HEK293 (cell line): ENCODE measurements around the gene OOSP2.
"Not testable (repeated sequence)": the region's sequence is repeated elsewhere in the genome, so short reads cannot be mapped to it uniquely, and the experiment has no call there.

Experiments used
- CTCF ChIA-PET: fragments of 350-600 bp; formaldehyde crosslinking; extraction: SDS; loops from one replicate; lab custom pipeline; 2021; ENCODE audit warnings: antibody characterized with exemption; lab: Yijun Ruan, JAX
- POLR2A ChIA-PET: fragments of 300-600 bp; formaldehyde crosslinking; extraction: SDS; loops from one replicate; lab custom pipeline; 2020; ENCODE audit warnings: antibody characterized with exemption, inconsistent platforms; lab: Yijun Ruan, JAX
- H3K27ac ChIP-seq: fragments of 200-500 bp; sonication (Bioruptor generic); 2 replicates; pipeline ENCODE4 v1.5.1; 2014; ENCODE audit warnings: low read depth, low read length, control low read depth, inconsistent platforms; ENCODE audit errors: extremely low read depth
- H3K36me3 ChIP-seq, 2 experiments: fragments of 200-500 bp in 1 of 2; sonication (Bioruptor generic) in 1 of 2; 1 replicate in 1 of 2; 2 replicates in 1 of 2; pipeline ENCODE4 v1.5.1; 2014 to 2017; ENCODE audit warnings: inconsistent platforms in 2 of 2, low read length in 2 of 2; ENCODE audit not compliant: control insufficient read depth in 2 of 2, insufficient read depth in 1 of 2
- H3K4me1 ChIP-seq: fragments of 200-500 bp; sonication (Bioruptor generic); 2 replicates; pipeline ENCODE4 v1.5.1; 2014; ENCODE audit warnings: mild to moderate bottlenecking, low read length, inconsistent platforms; ENCODE audit not compliant: control insufficient read depth, insufficient read depth
- H3K4me3 ChIP-seq: 2 replicates; pipeline ENCODE4 v1.5.1; 2011; ENCODE audit warnings: low read depth, mild to moderate bottlenecking, control low read depth, low read length, moderate library complexity
- H3K9me3 ChIP-seq: fragments of 200-500 bp; sonication (Bioruptor generic); 2 replicates; pipeline ENCODE4 v1.5.1; 2014; ENCODE audit warnings: low read depth, low read length, inconsistent platforms; ENCODE audit not compliant: control insufficient read depth, insufficient read depth
- GLIS1 ChIP-seq: fragments of 450-650 bp; formaldehyde crosslinking; IDR thresholded peaks from 2 replicates; pipeline ENCODE4 v1.5.1; 2016; ENCODE audit warnings: missing biosample characterization, missing genetic modification characterization
- KLF9 ChIP-seq: fragments of 450-650 bp; formaldehyde crosslinking; IDR thresholded peaks from 2 replicates; pipeline ENCODE4 v1.5.1; 2016; ENCODE audit warnings: missing biosample characterization, missing genetic modification characterization, low read depth
- SALL2 ChIP-seq: fragments of 450-650 bp; formaldehyde crosslinking; IDR thresholded peaks from 2 replicates; pipeline ENCODE4 v1.5.0; 2017; ENCODE audit warnings: missing biosample characterization, mild to moderate bottlenecking, missing genetic modification characterization, borderline replicate concordance
- SCRT2 ChIP-seq: fragments of 450-650 bp; formaldehyde crosslinking; IDR thresholded peaks from 2 replicates; pipeline ENCODE4 v1.5.1; 2016; ENCODE audit warnings: missing biosample characterization, missing genetic modification characterization
- SP3 ChIP-seq: fragments of 450-650 bp; formaldehyde crosslinking; IDR thresholded peaks from 2 replicates; pipeline ENCODE4 v1.5.1; 2016; ENCODE audit warnings: missing biosample characterization, missing genetic modification characterization
- SP7 ChIP-seq: fragments of 450-650 bp; formaldehyde crosslinking; IDR thresholded peaks from 2 replicates; pipeline ENCODE4 v1.5.1; 2016; ENCODE audit warnings: missing biosample characterization, missing genetic modification characterization
- YY2 ChIP-seq: fragments of 450-650 bp; formaldehyde crosslinking; IDR thresholded peaks from 2 replicates; pipeline ENCODE4 v1.5.1; 2016; ENCODE audit warnings: missing biosample characterization, missing genetic modification characterization
- ZNF169 ChIP-seq: fragments of 450-650 bp; formaldehyde crosslinking; IDR thresholded peaks from 2 replicates; pipeline ENCODE4 v1.5.1; 2016; ENCODE audit warnings: missing biosample characterization, missing genetic modification characterization
- ZNF214 ChIP-seq: fragments of 450-650 bp; formaldehyde crosslinking; IDR thresholded peaks from 2 replicates; pipeline ENCODE4 v1.5.1; 2017; ENCODE audit warnings: missing biosample characterization, mild to moderate bottlenecking, missing genetic modification characterization, borderline replicate concordance
- ZNF223 ChIP-seq: fragments of 450-650 bp; formaldehyde crosslinking; IDR thresholded peaks from 2 replicates; pipeline ENCODE4 v1.5.1; 2016; ENCODE audit warnings: missing biosample characterization, missing genetic modification characterization
- ZNF23 ChIP-seq: fragments of 450-650 bp; formaldehyde crosslinking; IDR thresholded peaks from 2 replicates; pipeline ENCODE4 v1.5.1; 2016; ENCODE audit warnings: missing biosample characterization, missing genetic modification characterization, borderline replicate concordance
- ZNF302 ChIP-seq: fragments of 450-650 bp; formaldehyde crosslinking; IDR thresholded peaks from 2 replicates; pipeline ENCODE4 v1.5.1; 2016; ENCODE audit warnings: missing biosample characterization, missing genetic modification characterization, low read depth
- ZNF350 ChIP-seq: fragments of 450-650 bp; formaldehyde crosslinking; IDR thresholded peaks from 2 replicates; pipeline ENCODE4 v1.5.0; 2017; ENCODE audit warnings: missing biosample characterization, mild to moderate bottlenecking, missing genetic modification characterization
- ZNF488 ChIP-seq: fragments of 450-650 bp; formaldehyde crosslinking; IDR thresholded peaks from 2 replicates; pipeline ENCODE4 v1.5.1; 2016; ENCODE audit warnings: missing biosample characterization, missing genetic modification characterization
- ZNF501 ChIP-seq: fragments of 450-650 bp; formaldehyde crosslinking; IDR thresholded peaks from 2 replicates; pipeline ENCODE4 v1.5.1; 2016; ENCODE audit warnings: missing biosample characterization, missing genetic modification characterization
- ZNF510 ChIP-seq: fragments of 450-650 bp; formaldehyde crosslinking; IDR thresholded peaks from 2 replicates; pipeline ENCODE4 v1.5.1; 2018; ENCODE audit warnings: mild to moderate bottlenecking, missing genetic modification characterization, missing biosample characterization; ENCODE audit not compliant: insufficient replicate concordance
- ZNF521 ChIP-seq: fragments of 450-650 bp; formaldehyde crosslinking; IDR thresholded peaks from 2 replicates; pipeline ENCODE4 v1.5.1; 2017; ENCODE audit warnings: missing biosample characterization, mild to moderate bottlenecking, missing genetic modification characterization
- ZNF629 ChIP-seq: fragments of 450-650 bp; formaldehyde crosslinking; IDR thresholded peaks from 2 replicates; pipeline ENCODE4 v1.5.1; 2017; ENCODE audit warnings: missing biosample characterization, missing genetic modification characterization
- ZNF768 ChIP-seq: fragments of 450-650 bp; formaldehyde crosslinking; IDR thresholded peaks from 2 replicates; pipeline ENCODE4 v1.5.1; 2018; ENCODE audit warnings: missing biosample characterization, mild to moderate bottlenecking, missing genetic modification characterization
- ZNF777 ChIP-seq: fragments of 450-650 bp; formaldehyde crosslinking; IDR thresholded peaks from 2 replicates; pipeline ENCODE4 v1.5.1; 2017; ENCODE audit warnings: missing biosample characterization, missing genetic modification characterization, borderline replicate concordance
- ZNF792 ChIP-seq: fragments of 450-650 bp; formaldehyde crosslinking; IDR thresholded peaks from 2 replicates; pipeline ENCODE4 v1.5.1; 2016; ENCODE audit warnings: missing biosample characterization, missing genetic modification characterization
- ZNF830 ChIP-seq: fragments of 450-650 bp; IDR thresholded peaks from 2 replicates; pipeline ENCODE4 v1.5.0; 2018; ENCODE audit warnings: missing biosample characterization, missing genetic modification characterization, low read depth, mild to moderate bottlenecking, moderate library complexity
- ZSCAN16 ChIP-seq: fragments of 450-650 bp; formaldehyde crosslinking; IDR thresholded peaks from 2 replicates; pipeline ENCODE4 v1.5.1; 2016; ENCODE audit warnings: missing biosample characterization, missing genetic modification characterization
- TF ChIP-seq, protein P1 (sequence below): fragments of 450-650 bp; formaldehyde crosslinking; conservative IDR thresholded peaks from 2 replicates; pipeline ENCODE4 v1.5.1; 2016; ENCODE audit warnings: low read depth, missing biosample characterization, missing genetic modification characterization
- TF ChIP-seq, protein P2 (sequence below): fragments of 450-650 bp; formaldehyde crosslinking; IDR thresholded peaks from 2 replicates; pipeline ENCODE4 v1.5.1; 2016; ENCODE audit warnings: missing biosample characterization, missing genetic modification characterization
- TF ChIP-seq, protein P3 (sequence below): fragments of 450-650 bp; formaldehyde crosslinking; IDR thresholded peaks from 2 replicates; pipeline ENCODE4 v1.5.1; 2016; ENCODE audit warnings: missing biosample characterization, missing genetic modification characterization, borderline replicate concordance

Gene OOSP2

GRCh38 chr11:60018058-60018457 lies 22.2 kb upstream of the OOSP2 start (continued):
- TF ChIP-seq ZNF792 (tag by site-specific recombination) (no peak), ZNF768 (tag by site-specific recombination) (no peak), ZNF830 (tag by site-specific recombination) (no peak), KLF9 (tag by site-specific recombination) (no peak), ZNF777 (no peak), ZNF629 (tag by site-specific recombination) (no peak), SCRT2 (tag by site-specific recombination) (no peak), SP3 (tag by site-specific recombination) (no peak), ZNF169 (no peak), GLIS1 (tag by site-specific recombination) (no peak)

- H3K9me3 ChIP-seq, H3K36me3 ChIP-seq, H3K4me1 ChIP-seq, POLR2A ChIA-PET, H3K4me3 ChIP-seq, CTCF ChIA-PET, H3K27ac ChIP-seq: not testable (repeated sequence)
Observed at GRCh38 chr11:60020376-60020775, 19.8 kb upstream of the OOSP2 start.

DNA sequence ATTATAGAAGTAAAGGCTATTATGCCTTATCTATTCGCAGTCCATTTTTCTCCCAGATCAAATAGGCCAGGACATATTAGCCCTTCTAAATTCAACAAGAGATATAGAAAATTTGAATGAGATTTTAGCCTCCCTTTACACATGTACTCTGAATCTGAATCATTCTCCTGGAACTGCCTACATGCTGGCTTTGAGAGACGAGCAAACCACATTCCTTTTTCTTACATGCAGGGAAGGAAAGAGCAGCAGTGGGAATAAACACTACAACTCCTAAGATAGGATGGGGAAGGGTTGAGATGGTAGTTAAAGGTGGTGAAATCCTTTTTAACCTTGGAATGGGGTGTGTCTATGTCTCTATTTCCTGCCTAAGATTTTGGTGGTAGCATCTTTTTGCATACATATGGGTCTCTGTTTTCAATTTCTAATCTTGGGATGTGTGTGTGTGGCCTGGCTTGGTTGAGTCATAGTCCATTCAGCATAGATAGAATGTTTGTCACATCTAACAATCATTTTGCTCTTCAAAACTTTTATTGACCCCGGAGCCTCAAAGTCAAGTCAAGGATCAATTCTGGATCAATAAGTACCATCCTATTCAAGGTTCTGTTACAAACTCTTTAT lies 11.1 kb upstream of the OOSP2 start:
- ChIA-PET CTCF (no interaction called here), POLR2A (no interaction called here)
- Histone ChIP-seq H3K4me3 (no peak overlapping the region), H3K9me3 (no peaks in the 10 kb centered on the region), H3K36me3 (no peaks in the 10 kb centered on the region), H3K27ac (no peak overlapping the region), H3K4me1 (no peaks in the 10 kb centered on the region)
- no peak for TF ChIP-seq ZNF350
- no peak for TF ChIP-seq SALL2
- TF ChIP-seq, protein P1, sequence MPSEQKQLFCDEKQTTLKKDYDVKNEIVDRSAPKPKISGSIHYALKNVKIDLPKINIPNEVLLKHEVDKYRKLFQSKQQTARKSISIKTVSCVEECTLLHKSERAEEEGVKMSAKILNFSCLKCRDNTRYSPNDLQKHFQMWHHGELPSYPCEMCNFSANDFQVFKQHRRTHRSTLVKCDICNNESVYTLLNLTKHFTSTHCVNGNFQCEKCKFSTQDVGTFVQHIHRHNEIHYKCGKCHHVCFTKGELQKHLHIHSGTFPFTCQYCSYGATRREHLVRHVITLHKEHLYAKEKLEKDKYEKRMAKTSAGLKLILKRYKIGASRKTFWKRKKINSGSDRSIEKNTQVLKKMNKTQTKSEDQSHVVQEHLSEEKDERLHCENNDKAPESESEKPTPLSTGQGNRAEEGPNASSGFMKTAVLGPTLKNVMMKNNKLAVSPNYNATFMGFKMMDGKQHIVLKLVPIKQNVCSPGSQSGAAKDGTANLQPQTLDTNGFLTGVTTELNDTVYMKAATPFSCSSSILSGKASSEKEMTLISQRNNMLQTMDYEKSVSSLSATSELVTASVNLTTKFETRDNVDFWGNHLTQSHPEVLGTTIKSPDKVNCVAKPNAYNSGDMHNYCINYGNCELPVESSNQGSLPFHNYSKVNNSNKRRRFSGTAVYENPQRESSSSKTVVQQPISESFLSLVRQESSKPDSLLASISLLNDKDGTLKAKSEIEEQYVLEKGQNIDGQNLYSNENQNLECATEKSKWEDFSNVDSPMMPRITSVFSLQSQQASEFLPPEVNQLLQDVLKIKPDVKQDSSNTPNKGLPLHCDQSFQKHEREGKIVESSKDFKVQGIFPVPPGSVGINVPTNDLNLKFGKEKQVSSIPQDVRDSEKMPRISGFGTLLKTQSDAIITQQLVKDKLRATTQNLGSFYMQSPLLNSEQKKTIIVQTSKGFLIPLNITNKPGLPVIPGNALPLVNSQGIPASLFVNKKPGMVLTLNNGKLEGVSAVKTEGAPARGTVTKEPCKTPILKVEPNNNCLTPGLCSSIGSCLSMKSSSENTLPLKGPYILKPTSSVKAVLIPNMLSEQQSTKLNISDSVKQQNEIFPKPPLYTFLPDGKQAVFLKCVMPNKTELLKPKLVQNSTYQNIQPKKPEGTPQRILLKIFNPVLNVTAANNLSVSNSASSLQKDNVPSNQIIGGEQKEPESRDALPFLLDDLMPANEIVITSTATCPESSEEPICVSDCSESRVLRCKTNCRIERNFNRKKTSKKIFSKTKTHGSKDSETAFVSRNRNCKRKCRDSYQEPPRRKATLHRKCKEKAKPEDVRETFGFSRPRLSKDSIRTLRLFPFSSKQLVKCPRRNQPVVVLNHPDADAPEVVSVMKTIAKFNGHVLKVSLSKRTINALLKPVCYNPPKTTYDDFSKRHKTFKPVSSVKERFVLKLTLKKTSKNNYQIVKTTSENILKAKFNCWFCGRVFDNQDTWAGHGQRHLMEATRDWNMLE (tag by site-specific recombination) = no peak
- TF ChIP-seq, protein P2, sequence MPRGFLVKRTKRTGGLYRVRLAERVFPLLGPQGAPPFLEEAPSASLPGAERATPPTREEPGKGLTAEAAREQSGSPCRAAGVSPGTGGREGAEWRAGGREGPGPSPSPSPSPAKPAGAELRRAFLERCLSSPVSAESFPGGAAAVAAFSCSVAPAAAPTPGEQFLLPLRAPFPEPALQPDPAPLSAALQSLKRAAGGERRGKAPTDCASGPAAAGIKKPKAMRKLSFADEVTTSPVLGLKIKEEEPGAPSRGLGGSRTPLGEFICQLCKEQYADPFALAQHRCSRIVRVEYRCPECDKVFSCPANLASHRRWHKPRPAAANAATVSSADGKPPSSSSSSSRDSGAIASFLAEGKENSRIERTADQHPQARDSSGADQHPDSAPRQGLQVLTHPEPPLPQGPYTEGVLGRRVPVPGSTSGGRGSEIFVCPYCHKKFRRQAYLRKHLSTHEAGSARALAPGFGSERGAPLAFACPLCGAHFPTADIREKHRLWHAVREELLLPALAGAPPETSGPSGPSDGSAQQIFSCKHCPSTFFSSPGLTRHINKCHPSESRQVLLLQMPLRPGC (tag by site-specific recombination) = no peak
- TF ChIP-seq ZNF501 (tag by site-specific recombination) = no peak
- TF ChIP-seq ZNF23 (tag by site-specific recombination) = no peak
- no peak for TF ChIP-seq ZNF302 (tag by site-specific recombination)
- TF ChIP-seq YY2 = no peak
- no peak for TF ChIP-seq ZSCAN16 (tag by site-specific recombination)
- TF ChIP-seq ZNF488 (tag by site-specific recombination) = no peak
- no peak for TF ChIP-seq ZNF169
- no peak for TF ChIP-seq ZNF214 (tag by site-specific recombination)
- TF ChIP-seq ZNF510 (tag by site-specific recombination) = no peak
- no peak for TF ChIP-seq ZNF223 (tag by site-specific recombination)
- TF ChIP-seq, protein P3, sequence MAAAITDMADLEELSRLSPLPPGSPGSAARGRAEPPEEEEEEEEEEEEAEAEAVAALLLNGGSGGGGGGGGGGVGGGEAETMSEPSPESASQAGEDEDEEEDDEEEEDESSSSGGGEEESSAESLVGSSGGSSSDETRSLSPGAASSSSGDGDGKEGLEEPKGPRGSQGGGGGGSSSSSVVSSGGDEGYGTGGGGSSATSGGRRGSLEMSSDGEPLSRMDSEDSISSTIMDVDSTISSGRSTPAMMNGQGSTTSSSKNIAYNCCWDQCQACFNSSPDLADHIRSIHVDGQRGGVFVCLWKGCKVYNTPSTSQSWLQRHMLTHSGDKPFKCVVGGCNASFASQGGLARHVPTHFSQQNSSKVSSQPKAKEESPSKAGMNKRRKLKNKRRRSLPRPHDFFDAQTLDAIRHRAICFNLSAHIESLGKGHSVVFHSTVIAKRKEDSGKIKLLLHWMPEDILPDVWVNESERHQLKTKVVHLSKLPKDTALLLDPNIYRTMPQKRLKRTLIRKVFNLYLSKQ (tag by site-specific recombination) = no peak
- no peak for TF ChIP-seq SP7
- no peak for TF ChIP-seq ZNF521 (tag by site-specific recombination)
